ENCODE measurements around the gene GLI2.

DNA sequence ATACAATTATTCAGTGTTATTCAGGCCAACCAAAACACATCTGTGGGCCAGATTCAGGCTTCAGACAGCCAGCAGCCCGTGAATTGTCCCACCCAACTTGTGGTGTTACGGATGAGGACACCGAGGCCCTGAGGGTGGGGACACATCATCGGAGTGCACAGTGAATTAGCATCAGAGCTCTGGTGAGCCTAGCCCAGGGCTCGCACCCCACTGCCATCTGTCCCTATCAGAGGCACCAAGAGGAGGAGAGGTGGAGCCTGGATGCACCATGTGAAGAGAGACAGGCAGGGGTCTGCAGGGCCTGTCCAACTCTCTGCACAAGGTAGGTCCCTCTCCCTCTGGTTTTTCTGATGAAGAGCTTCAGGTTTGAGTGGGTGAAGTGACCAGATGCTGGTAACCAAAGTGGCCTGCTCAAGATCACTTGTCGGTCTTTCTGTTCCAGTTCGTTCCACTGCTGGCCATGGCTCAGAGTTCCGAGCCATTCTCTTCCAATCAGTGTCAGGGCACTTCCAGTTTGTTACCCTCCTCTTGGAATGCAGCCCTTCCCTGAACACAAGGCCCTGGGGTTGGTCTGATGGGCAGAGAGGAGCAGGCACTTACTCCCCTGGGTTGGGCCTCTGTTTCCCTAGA is 14.8 kb upstream of the GLI2 start:
- no peak for TF ChIP-seq POLR2A (IDR thresholded peaks at IDR 0.05; ENCODE audit: borderline replicate concordance, extremely low read depth, insufficient read depth, insufficient read length)
- TF ChIP-seq, protein P1, sequence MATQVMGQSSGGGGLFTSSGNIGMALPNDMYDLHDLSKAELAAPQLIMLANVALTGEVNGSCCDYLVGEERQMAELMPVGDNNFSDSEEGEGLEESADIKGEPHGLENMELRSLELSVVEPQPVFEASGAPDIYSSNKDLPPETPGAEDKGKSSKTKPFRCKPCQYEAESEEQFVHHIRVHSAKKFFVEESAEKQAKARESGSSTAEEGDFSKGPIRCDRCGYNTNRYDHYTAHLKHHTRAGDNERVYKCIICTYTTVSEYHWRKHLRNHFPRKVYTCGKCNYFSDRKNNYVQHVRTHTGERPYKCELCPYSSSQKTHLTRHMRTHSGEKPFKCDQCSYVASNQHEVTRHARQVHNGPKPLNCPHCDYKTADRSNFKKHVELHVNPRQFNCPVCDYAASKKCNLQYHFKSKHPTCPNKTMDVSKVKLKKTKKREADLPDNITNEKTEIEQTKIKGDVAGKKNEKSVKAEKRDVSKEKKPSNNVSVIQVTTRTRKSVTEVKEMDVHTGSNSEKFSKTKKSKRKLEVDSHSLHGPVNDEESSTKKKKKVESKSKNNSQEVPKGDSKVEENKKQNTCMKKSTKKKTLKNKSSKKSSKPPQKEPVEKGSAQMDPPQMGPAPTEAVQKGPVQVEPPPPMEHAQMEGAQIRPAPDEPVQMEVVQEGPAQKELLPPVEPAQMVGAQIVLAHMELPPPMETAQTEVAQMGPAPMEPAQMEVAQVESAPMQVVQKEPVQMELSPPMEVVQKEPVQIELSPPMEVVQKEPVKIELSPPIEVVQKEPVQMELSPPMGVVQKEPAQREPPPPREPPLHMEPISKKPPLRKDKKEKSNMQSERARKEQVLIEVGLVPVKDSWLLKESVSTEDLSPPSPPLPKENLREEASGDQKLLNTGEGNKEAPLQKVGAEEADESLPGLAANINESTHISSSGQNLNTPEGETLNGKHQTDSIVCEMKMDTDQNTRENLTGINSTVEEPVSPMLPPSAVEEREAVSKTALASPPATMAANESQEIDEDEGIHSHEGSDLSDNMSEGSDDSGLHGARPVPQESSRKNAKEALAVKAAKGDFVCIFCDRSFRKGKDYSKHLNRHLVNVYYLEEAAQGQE (IDR thresholded peaks at IDR 0.05; ENCODE audit: low read depth) = no peak
- no peak for TF ChIP-seq ZNF274 (IDR thresholded peaks at IDR 0.05; ENCODE audit: low read depth, low read length)
- no peak for TF ChIP-seq POLR2AphosphoS5 (IDR thresholded peaks at IDR 0.05; ENCODE audit: low read depth, low read length)
- no peak for TF ChIP-seq FOSL1 (IDR thresholded peaks at IDR 0.05; ENCODE audit: low read depth)
- no peak for TF ChIP-seq EZH2 (IDR thresholded peaks at IDR 0.05)
- no peak for TF ChIP-seq SRF (IDR thresholded peaks at IDR 0.05; ENCODE audit: low read depth)
- TF ChIP-seq, protein P2, sequence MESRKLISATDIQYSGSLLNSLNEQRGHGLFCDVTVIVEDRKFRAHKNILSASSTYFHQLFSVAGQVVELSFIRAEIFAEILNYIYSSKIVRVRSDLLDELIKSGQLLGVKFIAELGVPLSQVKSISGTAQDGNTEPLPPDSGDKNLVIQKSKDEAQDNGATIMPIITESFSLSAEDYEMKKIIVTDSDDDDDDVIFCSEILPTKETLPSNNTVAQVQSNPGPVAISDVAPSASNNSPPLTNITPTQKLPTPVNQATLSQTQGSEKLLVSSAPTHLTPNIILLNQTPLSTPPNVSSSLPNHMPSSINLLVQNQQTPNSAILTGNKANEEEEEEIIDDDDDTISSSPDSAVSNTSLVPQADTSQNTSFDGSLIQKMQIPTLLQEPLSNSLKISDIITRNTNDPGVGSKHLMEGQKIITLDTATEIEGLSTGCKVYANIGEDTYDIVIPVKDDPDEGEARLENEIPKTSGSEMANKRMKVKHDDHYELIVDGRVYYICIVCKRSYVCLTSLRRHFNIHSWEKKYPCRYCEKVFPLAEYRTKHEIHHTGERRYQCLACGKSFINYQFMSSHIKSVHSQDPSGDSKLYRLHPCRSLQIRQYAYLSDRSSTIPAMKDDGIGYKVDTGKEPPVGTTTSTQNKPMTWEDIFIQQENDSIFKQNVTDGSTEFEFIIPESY (IDR thresholded peaks at IDR 0.05; ENCODE audit: extremely low read depth, insufficient replicate concordance, low read length) = no peak
- TF ChIP-seq EZH2phosphoT487 (IDR thresholded peaks at IDR 0.05; ENCODE audit: borderline replicate concordance) = no peak
- TF ChIP-seq, protein P3, sequence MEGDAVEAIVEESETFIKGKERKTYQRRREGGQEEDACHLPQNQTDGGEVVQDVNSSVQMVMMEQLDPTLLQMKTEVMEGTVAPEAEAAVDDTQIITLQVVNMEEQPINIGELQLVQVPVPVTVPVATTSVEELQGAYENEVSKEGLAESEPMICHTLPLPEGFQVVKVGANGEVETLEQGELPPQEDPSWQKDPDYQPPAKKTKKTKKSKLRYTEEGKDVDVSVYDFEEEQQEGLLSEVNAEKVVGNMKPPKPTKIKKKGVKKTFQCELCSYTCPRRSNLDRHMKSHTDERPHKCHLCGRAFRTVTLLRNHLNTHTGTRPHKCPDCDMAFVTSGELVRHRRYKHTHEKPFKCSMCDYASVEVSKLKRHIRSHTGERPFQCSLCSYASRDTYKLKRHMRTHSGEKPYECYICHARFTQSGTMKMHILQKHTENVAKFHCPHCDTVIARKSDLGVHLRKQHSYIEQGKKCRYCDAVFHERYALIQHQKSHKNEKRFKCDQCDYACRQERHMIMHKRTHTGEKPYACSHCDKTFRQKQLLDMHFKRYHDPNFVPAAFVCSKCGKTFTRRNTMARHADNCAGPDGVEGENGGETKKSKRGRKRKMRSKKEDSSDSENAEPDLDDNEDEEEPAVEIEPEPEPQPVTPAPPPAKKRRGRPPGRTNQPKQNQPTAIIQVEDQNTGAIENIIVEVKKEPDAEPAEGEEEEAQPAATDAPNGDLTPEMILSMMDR (IDR thresholded peaks at IDR 0.05 in 2 of 3, conservative IDR thresholded peaks at IDR 0.05 in 1 of 3; ENCODE audit: borderline replicate concordance in 1 of 3, insufficient read depth in 1 of 3, low read depth in 2 of 3, low read length in 2 of 3) = no peak

Measured in HCT116 (cell line).